BLaER1 treated with 17β-estradiol and CSF1 and Interleukin-3, amounts not matched to agents 10 nM and 100 nM (cell line): Measurements from ENCODE around the gene EPB41.
A peak's percentile ranks its signal among the peaks of the same experiment; 100 is the strongest.
"Not testable (repeated sequence)": the region's sequence is repeated elsewhere in the genome, so short reads cannot be mapped to it uniquely, and the experiment has no call there.

ENCODE experiments used
- H3K27ac ChIP-seq, 11 experiments: shearing (Covaris generic); formaldehyde crosslinking; 2 replicates each; pipeline ENCODE4 v1.8.1; 2022
- H3K27me3 ChIP-seq, 11 experiments: shearing (Covaris generic); formaldehyde crosslinking; 2 replicates each; pipeline ENCODE4 v1.8.1; 2022
- H3K36me3 ChIP-seq, 11 experiments: shearing (Covaris generic); formaldehyde crosslinking; 2 replicates each; pipeline ENCODE4 v1.8.1; 2022
- H3K4me1 ChIP-seq, 10 experiments: shearing (Covaris generic); formaldehyde crosslinking; 2 replicates each; pipeline ENCODE4 v1.8.1; 2022
- H3K4me2 ChIP-seq, 11 experiments: shearing (Covaris generic); formaldehyde crosslinking; 2 replicates each; pipeline ENCODE4 v1.8.1; 2022
- H3K4me3 ChIP-seq, 10 experiments: shearing (Covaris generic); formaldehyde crosslinking; 2 replicates each; pipeline ENCODE4 v1.8.1; 2022
- H3K9ac ChIP-seq, 11 experiments: shearing (Covaris generic); formaldehyde crosslinking; 2 replicates each; pipeline ENCODE4 v1.8.1; 2022
- H3K9me3 ChIP-seq, 11 experiments: shearing (Covaris generic); formaldehyde crosslinking; replicated peaks in 1 of 11; 2 replicates each; pipeline ENCODE4 v1.8.1; 2022
- H4K20me1 ChIP-seq, 11 experiments: shearing (Covaris generic); formaldehyde crosslinking; 2 replicates each; pipeline ENCODE4 v1.8.1; 2022
- Cebpa-rat ChIP-seq, 11 experiments: shearing (Covaris generic); IDR thresholded peaks; 2 replicates each; pipeline ENCODE4 v1.8.1; 2022

EPB41 gene

GRCh38 chr1:29124366-29125236 lies 210.2 kb downstream of the EPB41 start:
- TF ChIP-seq Cebpa-rat (IDR thresholded peaks at IDR 0.05), result no peak
- H3K4me1 ChIP-seq, result peaks cover 20 to 37% (median 31%) of the 10 kb centered on the region in 10 experiments; a peak in 19 of 20 replicates
- peak overlapping the region; percentile 75 to 98 (median 96) for H3K4me2 ChIP-seq
- H3K27ac ChIP-seq, result no peak overlapping the region
- peak overlapping the region; percentile 52 to 79 (median 68) for H3K4me3 ChIP-seq
- H3K36me3 ChIP-seq, result peaks cover 0 to 6% (median 0%) of the 10 kb centered on the region in 11 experiments; a peak in 1 of 22 replicates
- H3K9ac ChIP-seq, result peak overlapping the region; percentile 24 to 74 (median 67); a peak in 20 of 22 replicates
- H3K9me3 ChIP-seq, result no peaks in the 10 kb centered on the region
- peaks cover 67 to 92% (median 88%) of the 10 kb centered on the region in 11 experiments for H3K27me3 ChIP-seq
- peaks cover 0 to 58% (median 45%) of the 10 kb centered on the region in 11 experiments; a peak in 19 of 22 replicates for H4K20me1 ChIP-seq

DNA sequence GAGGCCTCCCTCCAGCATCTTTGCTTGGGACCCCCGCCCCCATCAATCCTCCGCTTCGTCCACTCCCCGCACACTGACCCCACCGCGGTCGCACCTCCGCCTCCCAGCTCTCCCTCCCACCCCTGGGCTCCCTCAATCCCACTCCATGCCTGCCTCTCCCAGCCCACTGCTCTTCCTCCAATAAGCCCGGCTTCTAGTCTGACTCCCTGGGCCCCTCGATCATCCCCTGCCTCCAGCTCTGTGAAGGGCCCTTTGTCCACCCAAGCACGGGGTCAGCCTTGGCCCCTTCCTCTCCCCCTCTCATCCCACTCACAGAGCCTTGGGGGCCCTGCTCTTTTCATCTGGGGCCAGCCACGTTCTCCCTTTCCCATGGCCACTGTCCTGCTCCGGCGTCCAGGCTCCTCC lies 210.9 kb downstream of the EPB41 start:
- H3K27me3 ChIP-seq, result peaks cover 63 to 86% (median 83%) of the 10 kb centered on the region in 11 experiments
- TF ChIP-seq Cebpa-rat (IDR thresholded peaks at IDR 0.05), result no peak
- H4K20me1 ChIP-seq, result peaks cover 0 to 54% (median 41%) of the 10 kb centered on the region in 11 experiments; a peak in 19 of 22 replicates
- no peak overlapping the region for H3K27ac ChIP-seq
- H3K4me2 ChIP-seq, result peak overlapping the region in 10 of 11 experiments; percentile 75 to 97 (median 95); a peak in 19 of 22 replicates
- peak overlapping the region in 8 of 10 experiments; percentile 59 to 79 (median 69); a peak in 10 of 20 replicates for H3K4me3 ChIP-seq
- H3K36me3 ChIP-seq, result 0 out of 22 replicates have a peak, but pooled peaks cover 0 to 2% (median 0%) of the 10 kb centered on the region in 11 experiments
- peaks cover 27 to 44% (median 36%) of the 10 kb centered on the region in 10 experiments; a peak in 19 of 20 replicates for H3K4me1 ChIP-seq
- no peaks in the 10 kb centered on the region for H3K9me3 ChIP-seq
- peak overlapping the region in 2 of 11 experiments; percentile 57 to 67; a peak in 1 of 22 replicates for H3K9ac ChIP-seq

DNA sequence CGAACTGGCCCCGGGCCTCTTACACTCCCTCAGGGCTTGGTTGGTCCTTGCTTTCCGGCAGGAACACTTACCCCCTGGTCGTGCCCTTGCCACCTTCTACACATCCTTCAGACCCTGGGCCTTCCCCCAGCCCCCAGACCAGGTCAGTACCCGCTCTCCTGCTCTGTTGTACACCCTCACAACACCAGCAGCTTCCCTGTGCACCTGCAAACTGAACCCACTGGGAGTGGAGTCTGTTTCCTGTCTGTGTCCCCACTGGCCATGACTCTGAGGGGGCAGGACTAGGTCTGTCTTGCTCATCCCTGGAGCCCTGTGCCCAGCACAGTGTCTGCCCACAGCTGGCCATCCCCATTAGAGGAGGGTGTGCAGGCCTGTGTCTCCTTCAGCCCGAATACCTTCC lies 211.4 kb downstream of the EPB41 start:
- peaks cover 28 to 47% (median 38%) of the 10 kb centered on the region in 10 experiments; a peak in 19 of 20 replicates for H3K4me1 ChIP-seq
- H3K4me3 ChIP-seq, result no peak overlapping the region

DNA sequence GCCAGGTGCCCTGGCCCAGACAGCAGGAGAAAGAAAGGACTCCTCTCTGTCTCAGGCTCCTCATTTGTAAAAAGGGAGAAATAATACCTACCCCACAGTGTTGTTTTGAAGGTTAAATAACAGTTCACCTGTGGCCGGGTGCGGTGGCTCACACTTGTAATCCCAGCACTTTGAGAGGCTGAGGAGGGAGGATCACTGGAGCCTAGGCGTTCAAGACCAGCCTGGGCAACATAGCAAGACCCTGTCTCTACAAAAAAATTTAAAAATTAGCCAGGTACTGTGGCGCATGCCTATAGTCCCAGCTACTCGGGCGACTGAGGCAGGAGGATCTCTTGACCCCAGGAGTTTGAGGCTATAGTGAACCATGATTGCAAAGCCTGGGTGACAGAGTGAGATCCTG lies 211.8 kb downstream of the EPB41 start:
- TF ChIP-seq Cebpa-rat (IDR thresholded peaks at IDR 0.05), result no peak
- H3K4me2 ChIP-seq, result no peak overlapping the region
- peaks cover 54 to 76% (median 73%) of the 10 kb centered on the region in 11 experiments for H3K27me3 ChIP-seq
- no peak overlapping the region for H3K9ac ChIP-seq
- H3K4me3 ChIP-seq, result no peak overlapping the region
- no peaks in the 10 kb centered on the region for H3K9me3 ChIP-seq
- H3K27ac ChIP-seq, result no peak overlapping the region
- peaks cover 27 to 47% (median 38%) of the 10 kb centered on the region in 10 experiments; a peak in 19 of 20 replicates for H3K4me1 ChIP-seq
- no peaks in the 10 kb centered on the region for H3K36me3 ChIP-seq
- peaks cover 0 to 45% (median 32%) of the 10 kb centered on the region in 11 experiments; a peak in 19 of 22 replicates for H4K20me1 ChIP-seq

More for the DNA sequence above, 211.4 kb downstream of the EPB41 start:
- H3K27ac ChIP-seq, result no peak overlapping the region
- no peak overlapping the region for H3K9ac ChIP-seq
- peaks cover 58 to 80% (median 77%) of the 10 kb centered on the region in 11 experiments for H3K27me3 ChIP-seq
- no peak overlapping the region for H3K4me2 ChIP-seq
- H3K9me3 ChIP-seq, result no peaks in the 10 kb centered on the region
- no peak for TF ChIP-seq Cebpa-rat (IDR thresholded peaks at IDR 0.05)
- H4K20me1 ChIP-seq, result peaks cover 0 to 49% (median 36%) of the 10 kb centered on the region in 11 experiments; a peak in 19 of 22 replicates
- H3K36me3 ChIP-seq, result no peaks in the 10 kb centered on the region

- Histone ChIP-seq H3K27ac (no peak overlapping the region), H4K20me1 (peaks cover 0 to 21% (median 11%) of the 10 kb centered on the region in 11 experiments; a peak in 14 of 22 replicates), H3K9me3 (no peaks in the 10 kb centered on the region), H3K36me3 (no peaks in the 10 kb centered on the region), H3K4me3 (no peak overlapping the region), H3K27me3 (peaks cover 38 to 73% (median 68%) of the 10 kb centered on the region in 11 experiments), H3K9ac (no peak overlapping the region), H3K4me2 (peak overlapping the region in 1 of 11 experiments; percentile 72; a peak in 2 of 22 replicates), H3K4me1 (peaks cover 6 to 28% (median 20%) of the 10 kb centered on the region in 10 experiments; a peak in 19 of 20 replicates)
- no peak for TF ChIP-seq Cebpa-rat (IDR thresholded peaks at IDR 0.05)
Observed at GRCh38 chr1:29128739-29129138, 214.4 kb downstream of the EPB41 start.

- Histone ChIP-seq H3K4me2 (peak overlapping the region; percentile 12 to 76 (median 65); a peak in 19 of 22 replicates), H3K9me3 (no peaks in the 10 kb centered on the region), H3K9ac (peak overlapping the region in 1 of 11 experiments; percentile 18; a peak in 2 of 22 replicates), H3K27ac (peak overlapping the region in 2 of 11 experiments; percentile 3 to 43; a peak in 1 of 22 replicates), H3K4me3 (no peak overlapping the region), H3K27me3 (peaks cover 38 to 73% (median 68%) of the 10 kb centered on the region in 11 experiments), H3K36me3 (no peaks in the 10 kb centered on the region), H4K20me1 (peaks cover 0 to 26% (median 17%) of the 10 kb centered on the region in 11 experiments; a peak in 16 of 22 replicates), H3K4me1 (peaks cover 12 to 32% (median 26%) of the 10 kb centered on the region in 10 experiments; a peak in 19 of 20 replicates)
- no peak for TF ChIP-seq Cebpa-rat (IDR thresholded peaks at IDR 0.05)
Observed at GRCh38 chr1:29129916-29130315, 215.5 kb downstream of the EPB41 start.

DNA sequence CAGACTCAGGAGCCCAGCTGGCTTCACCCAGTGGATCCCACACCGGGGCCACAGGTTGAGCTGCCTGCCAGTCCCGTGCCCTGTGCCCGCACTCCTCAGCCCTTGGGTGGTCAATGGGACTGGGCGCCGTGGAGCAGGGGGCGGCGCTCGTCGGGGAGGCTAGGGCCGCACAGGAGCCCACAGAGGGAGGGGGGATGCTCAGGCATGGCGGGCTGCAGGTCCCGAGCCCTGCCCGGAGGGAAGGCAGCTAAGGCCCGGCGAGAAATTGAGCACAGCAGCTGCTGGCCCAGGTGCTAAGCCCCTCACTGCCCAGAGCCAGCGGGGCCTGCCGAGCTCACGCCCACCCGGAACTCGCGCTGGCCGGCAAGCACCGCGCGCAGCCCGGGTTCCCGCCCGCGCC lies 216.7 kb downstream of the EPB41 start:
- H3K9ac ChIP-seq, H3K36me3 ChIP-seq, H3K9me3 ChIP-seq, H3K27ac ChIP-seq, H3K4me3 ChIP-seq, H3K4me2 ChIP-seq: not testable (repeated sequence)
- Histone ChIP-seq H4K20me1 (peaks cover 0 to 28% (median 18%) of the 10 kb centered on the region in 11 experiments; a peak in 16 of 22 replicates), H3K27me3 (peaks cover 38 to 73% (median 66%) of the 10 kb centered on the region in 11 experiments), H3K4me1 (peaks cover 12 to 42% (median 36%) of the 10 kb centered on the region in 10 experiments; a peak in 19 of 20 replicates)

DNA sequence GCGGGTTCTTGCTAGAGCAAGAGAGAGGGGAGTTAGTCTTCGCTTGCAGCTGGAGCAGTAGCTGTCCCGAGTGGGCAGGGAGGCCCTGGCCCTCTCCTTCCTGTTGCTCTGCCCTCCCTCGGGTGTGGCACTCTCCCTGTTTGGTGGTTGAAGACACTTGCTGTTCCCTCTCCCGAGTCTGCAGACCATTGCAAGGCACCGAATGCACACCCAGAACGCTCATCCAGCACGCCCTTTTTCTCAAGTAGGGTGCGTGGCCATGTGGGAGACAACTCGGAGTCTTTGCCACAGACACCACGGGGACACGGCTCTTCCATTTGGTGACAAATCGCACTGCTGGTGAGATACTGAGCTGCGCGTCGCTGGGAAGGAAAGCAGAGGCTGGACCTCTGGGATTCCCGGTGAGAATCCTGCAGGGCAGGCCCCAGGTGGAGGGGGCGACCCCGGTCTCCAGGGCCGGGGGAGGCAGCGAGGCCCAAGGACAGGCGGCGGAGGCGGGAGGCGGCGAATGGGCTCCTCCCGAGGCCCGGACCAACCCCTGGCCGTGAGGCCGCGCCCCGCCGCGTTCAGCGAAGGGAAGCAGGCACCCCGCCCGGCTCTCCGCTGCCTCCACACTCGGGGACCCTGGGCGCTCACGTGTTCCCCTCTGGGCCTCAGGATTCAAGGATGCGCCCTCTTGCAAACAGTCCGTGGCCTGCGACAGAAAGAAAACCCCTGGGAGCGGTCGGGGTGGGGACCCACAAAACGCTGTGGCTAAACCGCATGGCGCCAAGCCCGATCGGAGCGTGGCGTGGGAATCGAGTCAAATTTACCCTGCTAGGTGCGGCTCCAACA lies 219.7 kb downstream of the EPB41 start:
- no peak for TF ChIP-seq Cebpa-rat (IDR thresholded peaks at IDR 0.05)
- no peak overlapping the region for H3K27ac ChIP-seq
- peak overlapping the region; percentile 18 to 71 (median 38); a peak in 20 of 22 replicates for H3K4me2 ChIP-seq
- H3K4me1 ChIP-seq, result peaks cover 12 to 44% (median 42%) of the 10 kb centered on the region in 10 experiments; a peak in 19 of 20 replicates
- 0 out of 22 replicates have a peak overlapping the region, but pooled peaks of 2 of the 11 experiments have one; percentile 10 to 27 for H3K9ac ChIP-seq
- peaks cover 34 to 55% (median 52%) of the 10 kb centered on the region in 11 experiments for H3K27me3 ChIP-seq
- peak overlapping the region in 4 of 10 experiments; percentile 23 to 51 (median 38); a peak in 6 of 20 replicates for H3K4me3 ChIP-seq
- H3K9me3 ChIP-seq, result no peaks in the 10 kb centered on the region
- H4K20me1 ChIP-seq, result peaks cover 0 to 26% (median 18%) of the 10 kb centered on the region in 11 experiments; a peak in 16 of 22 replicates
- no peaks in the 10 kb centered on the region for H3K36me3 ChIP-seq
